IMR-90 (cell line): ENCODE data around the gene SENP5. TPM values are rescaled to one million over a fixed set of nuclear protein-coding genes. Genes with fewer than 3 reads are reported as not detected.

Source experiments
- ATAC-seq: fragments of 200-7000 bp; cut with Tn5 transposase; 2 replicates; pipeline ENCODE4 v1.9.1; 2020; ENCODE audit warnings: low read depth, mild to moderate bottlenecking, moderate library complexity
- BruUV-seq: library from RNA; stranded (reverse); fragments of 400-500 nt; replicated peaks from 2 replicates; lab custom pipeline; 2021; lab: Mats Ljungman, UMichigan
- CTCF ChIA-PET: fragments of 300-600 bp; formaldehyde crosslinking; extraction: SDS; loops from one replicate; lab custom pipeline; 2021; ENCODE audit warnings: antibody characterized with exemption; lab: Yijun Ruan, JAX
- POLR2A ChIA-PET: fragments of 300-600 bp; sonication (Branson Sonifier 250); formaldehyde crosslinking; loops from one replicate; lab custom pipeline; 2022; ENCODE audit warnings: antibody characterized with exemption; ENCODE audit not compliant: unreplicated experiment; lab: Charles Lee
- DNase-seq: peaks from one replicate; pipeline ENCODE4 v3.0.0; 2013
- H2AFZ ChIP-seq: replicated peaks from 2 replicates; pipeline ENCODE3; 2013; ENCODE audit warnings: low read length, mild to moderate bottlenecking; ENCODE audit not compliant: poor library complexity
- H2AK5ac ChIP-seq: 2 replicates; pipeline ENCODE4 v1.6.1; 2013; ENCODE audit warnings: low read depth, low read length, inconsistent platforms
- H2AK9ac ChIP-seq: replicated peaks from 2 replicates; pipeline ENCODE3; 2013; ENCODE audit warnings: mild to moderate bottlenecking, low read depth, low read length, moderate library complexity; ENCODE audit not compliant: poor library complexity
- H2BK120ac ChIP-seq: 2 replicates; pipeline ENCODE4 v1.6.1; 2013; ENCODE audit warnings: low read depth, low read length, inconsistent platforms
- H2BK15ac ChIP-seq: 3 replicates; pipeline ENCODE4 v1.6.1; 2013; ENCODE audit warnings: low read depth, low read length, inconsistent platforms
- H2BK20ac ChIP-seq: 2 replicates; pipeline ENCODE4 v1.6.1; 2013; ENCODE audit warnings: low read depth, mild to moderate bottlenecking, inconsistent platforms, low read length, moderate library complexity
- H2BK5ac ChIP-seq: 2 replicates; pipeline ENCODE4 v1.6.1; 2013; ENCODE audit warnings: mild to moderate bottlenecking, low read depth, low read length, inconsistent platforms; ENCODE audit not compliant: poor library complexity, severe bottlenecking
- H3K14ac ChIP-seq: replicated peaks from 2 replicates; pipeline ENCODE4 v1.6.1; 2013; ENCODE audit warnings: low read depth, low read length, inconsistent platforms
- H3K18ac ChIP-seq: 2 replicates; pipeline ENCODE4 v1.6.1; 2013; ENCODE audit warnings: low read depth, low read length, control low read depth
- H3K23ac ChIP-seq: 2 replicates; pipeline ENCODE4 v1.6.1; 2013; ENCODE audit warnings: low read depth, low read length, inconsistent platforms
- H3K27ac ChIP-seq: 2 replicates; pipeline ENCODE4 v1.5.1; 2013; ENCODE audit warnings: mild to moderate bottlenecking, control low read depth, low read length; ENCODE audit not compliant: insufficient read depth
- H3K27me3 ChIP-seq: 2 replicates; pipeline ENCODE4 v1.6.1; 2013; ENCODE audit warnings: low read length; ENCODE audit not compliant: control insufficient read depth, insufficient read depth
- H3K36me3 ChIP-seq: 2 replicates; pipeline ENCODE4 v1.6.1; 2013; ENCODE audit warnings: low read length, mixed read lengths; ENCODE audit not compliant: control insufficient read depth, insufficient read depth
- H3K4ac ChIP-seq: 2 replicates; pipeline ENCODE4 v1.6.1; 2013; ENCODE audit warnings: low read depth, low read length, inconsistent platforms
- H3K4me1 ChIP-seq: 2 replicates; pipeline ENCODE4 v1.6.1; 2013; ENCODE audit warnings: low read length, mixed read lengths; ENCODE audit not compliant: control insufficient read depth, insufficient read depth
- H3K4me2 ChIP-seq: 2 replicates; pipeline ENCODE4 v1.6.1; 2013; ENCODE audit warnings: low read depth, mild to moderate bottlenecking, control low read depth, low read length, moderate library complexity
- H3K4me3 ChIP-seq: 2 replicates; pipeline ENCODE4 v1.5.1; 2013; ENCODE audit warnings: low read depth, mild to moderate bottlenecking, control low read depth, low read length, moderate library complexity; ENCODE audit not compliant: insufficient read depth
- H3K56ac ChIP-seq: 2 replicates; pipeline ENCODE4 v1.6.1; 2013; ENCODE audit warnings: low read length, inconsistent platforms; ENCODE audit not compliant: insufficient read depth; ENCODE audit errors: extremely low read depth
- H3K79me1 ChIP-seq, 2 experiments: 2 replicates each; pipeline ENCODE4 v1.6.1; 2013; ENCODE audit warnings: low read length in 2 of 2, inconsistent platforms in 1 of 2, low read depth in 1 of 2
- H3K9ac ChIP-seq: 2 replicates; pipeline ENCODE4 v1.6.1; 2013; ENCODE audit warnings: low read depth, low read length, control low read depth
- H3K9me1 ChIP-seq: 2 replicates; pipeline ENCODE4 v1.6.1; 2013; ENCODE audit warnings: low read length, inconsistent platforms; ENCODE audit not compliant: insufficient read depth
- H3K9me3 ChIP-seq: 2 replicates; pipeline ENCODE4 v1.6.1; 2013; ENCODE audit warnings: low read length; ENCODE audit not compliant: control insufficient read depth, insufficient read depth
- H4K20me1 ChIP-seq: 2 replicates; pipeline ENCODE4 v1.6.1; 2013; ENCODE audit warnings: low read length, inconsistent platforms; ENCODE audit not compliant: insufficient read depth
- H4K5ac ChIP-seq: 2 replicates; pipeline ENCODE4 v1.6.1; 2013; ENCODE audit warnings: mild to moderate bottlenecking, low read depth, low read length, control low read depth
- H4K8ac ChIP-seq, 2 experiments: 2 replicates each; pipeline ENCODE4 v1.6.1; 2013; ENCODE audit warnings: low read depth in 2 of 2, low read length in 2 of 2, control low read depth in 1 of 2, inconsistent platforms in 1 of 2
- H4K91ac ChIP-seq: 2 replicates; pipeline ENCODE4 v1.6.1; 2013; ENCODE audit warnings: low read depth, low read length, inconsistent platforms; ENCODE audit not compliant: insufficient read depth
- CEBPB ChIP-seq: IDR thresholded peaks from 2 replicates; pipeline ENCODE4 v1.6.1; 2012; ENCODE audit warnings: low read depth, low read length, improper control_type of control experiment
- MAFK ChIP-seq: IDR thresholded peaks from 2 replicates; pipeline ENCODE4 v1.6.1; 2012; ENCODE audit warnings: low read depth, low read length, improper control_type of control experiment
- RFX5 ChIP-seq: IDR thresholded peaks from 2 replicates; pipeline ENCODE4 v1.8.0; 2012; ENCODE audit warnings: low read depth, mild to moderate bottlenecking, low read length, moderate library complexity
- WGBS, 2 experiments: methylation state at CpG; one replicate each; pipeline versions ENCODE4 v1.1.5 to v1.1.7; 2013; ENCODE audit warnings: missing lambda C conversion rate in 2 of 2; ENCODE audit not compliant: insufficient read length in 1 of 2; ENCODE audit errors: extremely low coverage in 2 of 2; 5-methylcytosine and 5-hydroxymethylcytosine counted together
- dilution Hi-C: fragments of 300-500 bp; cut with HindIII; formaldehyde crosslinking; loops from one replicate; pipeline ENCODE4 v1.14.3; 2018; ENCODE audit warnings: low sequenced_read_pairs; ENCODE audit not compliant: unreplicated experiment
- in situ Hi-C: fragments of 300-500 bp; cut with MboI; formaldehyde crosslinking; loops from 3 replicates; pipeline ENCODE4 v1.14.3; 2019; ENCODE audit warnings: low sequenced_read_pairs, inconsistent platforms, mixed read lengths
- intact Hi-C: fragments of 100-400 bp; cut with micrococcal nuclease; formaldehyde crosslinking; loops from 2 replicates; pipeline ENCODE4 v1.10.0; 2022
- polyA plus RNA-seq, 3 experiments: library from polyadenylated mRNA; depleted of rRNA; stranded (reverse); fragments of >200 nt; gene quantifications; 2 replicates each; pipeline ENCODE4 v1.2.3, GENCODE V29; 2012; ENCODE audit warnings: low replicate concordance in 1 of 3
- total RNA-seq: library from RNA; depleted of rRNA; stranded (reverse); fragments of >200 nt; gene quantifications from 2 replicates; pipeline ENCODE4 v1.2.3, GENCODE V29; 2012

Gene SENP5
- total and polyA plus RNA-seq, 2 of the 4 experiments (the other 2 are of a cell fraction) = 7.4 to 44.4 TPM

DNA sequence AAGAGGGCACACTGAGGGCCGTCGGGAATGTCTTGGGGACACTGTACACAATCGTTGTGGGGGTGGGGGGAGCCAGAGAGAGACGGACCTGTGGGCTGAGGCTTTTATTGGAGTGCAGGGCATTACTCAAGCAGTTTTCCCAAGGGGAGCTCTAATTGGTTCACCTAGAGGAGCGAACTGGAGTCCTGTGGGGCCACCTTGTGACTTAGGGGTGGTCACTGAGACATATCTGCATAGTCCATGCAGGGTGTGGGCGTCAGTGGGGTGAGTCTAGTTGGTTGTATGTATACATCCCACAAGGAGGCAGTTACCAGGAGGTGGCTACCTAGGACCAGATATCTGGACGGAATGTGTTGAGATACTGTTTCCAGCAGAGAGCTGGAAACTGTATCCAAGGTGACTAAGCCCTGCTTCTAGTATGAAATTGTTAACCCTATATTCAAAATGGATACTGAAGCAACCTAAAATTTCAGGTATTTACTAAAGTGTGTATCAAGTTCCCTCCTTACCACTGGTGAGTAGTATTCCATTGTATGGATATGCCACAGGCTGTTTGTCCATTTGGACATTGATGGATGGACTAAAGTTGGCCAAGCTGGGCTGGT is 103.5 kb downstream of the SENP5 start:
- no peak for DNase-seq
- Histone ChIP-seq H3K4me2 (no peak overlapping the region), H3K27me3 (peaks cover 27% of the 10 kb centered on the region), H2BK20ac (no peak overlapping the region), H3K9me3 (no peaks in the 10 kb centered on the region), H3K14ac (no peak overlapping the region), H4K91ac (no peak overlapping the region), H2BK15ac (no peak overlapping the region), H2AK9ac (no peak overlapping the region), H3K79me1 (no peaks in the 10 kb centered on the region), H4K8ac (no peak overlapping the region), H2AFZ (no peak overlapping the region), H2AK5ac (no peak overlapping the region), H3K9me1 (no peaks in the 10 kb centered on the region), H3K9ac (no peak overlapping the region), H2BK5ac (no peak overlapping the region), H3K23ac (no peak overlapping the region), H3K4me3 (no peak overlapping the region), H3K56ac (no peak overlapping the region), H4K5ac (no peak overlapping the region), H3K18ac (no peak overlapping the region), H3K36me3 (no peaks in the 10 kb centered on the region), H2BK120ac (no peak overlapping the region), H3K4me1 (peaks cover 4% of the 10 kb centered on the region), H3K4ac (no peak overlapping the region), H4K20me1 (no peaks in the 10 kb centered on the region), H3K27ac (no peak overlapping the region)
- BruUV-seq = no TSS peak
- ChIA-PET CTCF (no interaction called here), POLR2A (no interaction called here)
- dilution Hi-C loops = no loop called here
- in situ Hi-C loops = loop anchor here (10.0 to 25.0 kb wide), 2 partner anchors 214 to 359 kb away; no protein-coding TSS in a partner anchor
- TF ChIP-seq RFX5 (no peak), MAFK (no peak), CEBPB (no peak)
- no peak for ATAC-seq
- 74% methylated on average over 4 of the region's 7 CpGs; no CpG with 5 or more reads in 1 of the 2 experiments for WGBS, 2 experiments
- intact Hi-C loops = loop anchor here (2.0 kb wide), 1 partner anchor 362 kb away; no protein-coding TSS in a partner anchor
